BJ (cell line): Measurements from ENCODE around the gene NUDT8. TPM values are rescaled to one million over a fixed set of nuclear protein-coding genes. Genes with fewer than 3 reads are reported as not detected.
A peak's percentile ranks its signal among the peaks of the same experiment; 100 is the strongest.

ENCODE experiments used
- CTCF ChIA-PET: fragments of 350-600 bp; formaldehyde crosslinking; extraction: SDS; loops from one replicate; lab custom pipeline; 2021; ENCODE audit warnings: antibody characterized with exemption, inconsistent platforms; lab: Yijun Ruan, JAX
- POLR2A ChIA-PET: fragments of 300-600 bp; sonication (Branson Sonifier 250); formaldehyde crosslinking; extraction: SDS; loops from one replicate; lab custom pipeline; 2021; ENCODE audit warnings: antibody characterized with exemption; lab: Charles Lee
- DNase-seq: peaks from one replicate; pipeline ENCODE4 v3.0.0-alpha.2; 2011; ENCODE audit warnings: low read depth
- H3K27me3 ChIP-seq: 2 replicates; pipeline ENCODE4 v1.6.0; 2011; ENCODE audit warnings: low read length; ENCODE audit not compliant: control insufficient read depth, insufficient read depth
- H3K36me3 ChIP-seq: 2 replicates; pipeline ENCODE4 v1.5.1; 2011; ENCODE audit warnings: low read length; ENCODE audit not compliant: control insufficient read depth, insufficient read depth
- H3K4me3 ChIP-seq: 2 replicates; pipeline ENCODE4 v1.5.1; 2011; ENCODE audit warnings: low read depth, mild to moderate bottlenecking, control low read depth, low read length
- CTCF ChIP-seq: IDR thresholded peaks from 2 replicates; pipeline ENCODE4 v1.5.1; 2011; ENCODE audit warnings: low read depth, mild to moderate bottlenecking, control low read depth, inconsistent platforms, low read length, moderate library complexity; ENCODE audit not compliant: insufficient read depth
- polyA plus RNA-seq: library from polyadenylated mRNA; depleted of rRNA; stranded (reverse); fragments of >200 nt; gene quantifications from 2 replicates; pipeline ENCODE4 v1.2.3, GENCODE V29; 2011

NUDT8 gene
- polyA plus RNA-seq, 1 experiment = 1.7 TPM

GRCh38 chr11:67644042-67644441, 14.3 kb upstream of the NUDT8 start:
- peak; percentile 16; the same call in 1 of the 2 replicates for TF ChIP-seq CTCF
- DNase-seq = no peak
- peaks cover 5% of the 10 kb centered on the region; the same call in 1 of the 2 replicates for H3K27me3 ChIP-seq
- ChIA-PET CTCF (interaction anchor here (2.7 to 4.5 kb wide), 2 partner anchors 14 to 15 kb away, joined by 6 to 20 read pairs; partner anchors contain the start of gene NUDT8), POLR2A (no interaction called here)
- no peaks in the 10 kb centered on the region for H3K36me3 ChIP-seq
- no peak overlapping the region for H3K4me3 ChIP-seq

DNA sequence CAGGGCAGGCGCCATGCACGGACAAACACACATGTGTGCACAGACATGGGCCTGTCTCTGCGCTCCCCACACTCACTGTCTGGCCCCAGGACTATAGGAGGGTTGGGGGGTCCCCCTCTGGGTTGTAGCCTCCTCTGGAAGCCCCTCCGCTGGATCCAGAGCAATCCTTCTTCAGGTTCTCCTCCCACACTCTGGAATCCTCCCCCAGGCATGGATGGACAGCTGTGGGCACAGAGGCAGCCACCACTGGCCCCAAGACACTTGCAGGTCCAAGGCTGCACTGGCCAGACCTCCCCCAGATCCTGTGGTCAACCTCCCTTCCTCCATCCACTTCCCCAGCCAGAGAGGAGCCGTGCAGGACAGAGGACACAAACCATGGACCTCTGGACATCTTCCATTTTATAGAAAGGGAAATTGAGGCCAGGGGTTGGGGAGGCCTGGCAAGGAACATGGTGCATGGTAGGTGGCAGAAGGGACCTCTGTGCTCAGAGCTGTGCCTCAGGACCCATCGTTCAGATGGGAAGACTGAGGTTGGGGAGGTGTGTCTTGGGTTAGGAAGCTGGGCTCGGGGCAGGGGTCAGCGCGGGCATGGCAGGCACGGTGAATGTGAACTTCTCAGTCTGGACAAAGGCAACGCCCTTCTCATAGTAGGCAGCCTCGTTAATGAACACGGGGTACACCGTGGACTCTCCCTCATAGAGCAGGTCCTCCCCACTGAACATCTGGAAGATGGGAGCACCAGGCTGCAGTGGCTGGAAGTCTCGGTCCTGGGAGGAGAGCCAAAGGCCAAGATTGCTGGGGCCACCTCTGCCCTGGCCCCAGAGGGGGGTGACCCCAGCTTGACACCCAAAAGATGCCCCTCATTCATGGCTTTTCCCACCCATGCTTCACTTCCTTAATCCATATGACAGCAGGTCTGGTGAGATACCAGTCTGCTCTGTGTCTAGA, 12.7 kb upstream of the NUDT8 start:
- no peaks in the 10 kb centered on the region for H3K36me3 ChIP-seq
- H3K27me3 ChIP-seq = 0 out of 2 replicates have a peak, but pooled peaks cover 5% of the 10 kb centered on the region
- ChIA-PET POLR2A (no interaction called here), CTCF (interaction anchor here (0.5 to 2.7 kb wide), 2 partner anchors 13 to 46 kb away, joined by 3 to 6 read pairs; partner anchors contain the start of gene NUDT8)
- DNase-seq = no peak
- no peak overlapping the region for H3K4me3 ChIP-seq
- no peak for TF ChIP-seq CTCF

DNA sequence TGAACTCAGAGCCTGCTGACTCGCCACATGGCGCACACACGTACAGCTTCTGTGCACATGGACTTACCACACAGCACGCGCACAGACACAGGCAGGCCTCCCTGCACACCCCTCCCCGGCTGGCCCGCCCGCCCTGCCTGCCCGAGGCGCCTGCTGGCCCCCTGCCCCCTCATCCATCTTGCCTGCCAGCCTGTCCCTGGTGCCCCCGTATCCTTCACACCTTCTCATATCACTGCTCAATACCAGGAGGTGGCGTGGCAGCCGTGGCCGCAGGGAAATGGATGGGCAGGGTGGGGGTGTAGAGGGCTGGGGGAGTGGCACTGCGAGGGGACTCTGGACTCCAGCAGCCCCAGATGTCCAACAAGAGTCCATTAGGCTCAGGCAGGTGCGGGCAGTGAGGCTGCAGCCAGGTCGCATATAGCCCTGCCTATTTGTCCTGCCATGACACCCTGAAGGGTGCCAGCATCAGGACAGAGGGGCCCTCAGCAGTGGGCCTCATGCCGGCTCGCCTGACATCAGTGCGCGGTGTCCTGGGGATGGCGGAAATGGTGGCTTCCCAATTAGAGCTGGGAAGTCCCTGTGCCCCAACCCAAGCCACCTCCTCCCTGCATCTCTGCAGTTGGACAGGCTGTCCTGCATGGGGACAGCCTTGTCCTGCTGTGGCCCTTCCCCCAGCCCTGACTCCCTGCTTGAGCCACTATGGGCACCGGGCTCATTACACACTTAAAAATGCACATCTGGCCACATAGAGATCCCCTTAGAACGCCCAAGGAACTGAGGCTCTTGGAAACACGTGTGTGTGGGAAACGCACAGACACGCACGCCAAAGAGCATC, 11.8 kb upstream of the NUDT8 start:
- ChIA-PET POLR2A (no interaction called here), CTCF (interaction anchor here (2.7 kb wide), 1 partner anchor 12 kb away, joined by 6 read pairs; the partner anchor contains the start of gene NUDT8)
- DNase-seq = no peak
- 0 out of 2 replicates have a peak, but pooled peaks cover 5% of the 10 kb centered on the region for H3K27me3 ChIP-seq
- H3K4me3 ChIP-seq = no peak overlapping the region
- TF ChIP-seq CTCF = no peak
- no peaks in the 10 kb centered on the region for H3K36me3 ChIP-seq

GRCh38 chr11:67640758-67641337, 11.1 kb upstream of the NUDT8 start:
- Histone ChIP-seq H3K36me3 (no peaks in the 10 kb centered on the region), H3K27me3 (0 out of 2 replicates have a peak, but pooled peaks cover 5% of the 10 kb centered on the region), H3K4me3 (no peak overlapping the region)
- ChIA-PET CTCF (interaction anchor here (1.3 kb wide), 1 partner anchor 12 kb away, joined by 3 read pairs; no protein-coding TSS in a partner anchor), POLR2A (no interaction called here)
- no peak for DNase-seq
- TF ChIP-seq CTCF = no peak
